ENCODE results near the gene IQSEC2.

Gene IQSEC2

DNA sequence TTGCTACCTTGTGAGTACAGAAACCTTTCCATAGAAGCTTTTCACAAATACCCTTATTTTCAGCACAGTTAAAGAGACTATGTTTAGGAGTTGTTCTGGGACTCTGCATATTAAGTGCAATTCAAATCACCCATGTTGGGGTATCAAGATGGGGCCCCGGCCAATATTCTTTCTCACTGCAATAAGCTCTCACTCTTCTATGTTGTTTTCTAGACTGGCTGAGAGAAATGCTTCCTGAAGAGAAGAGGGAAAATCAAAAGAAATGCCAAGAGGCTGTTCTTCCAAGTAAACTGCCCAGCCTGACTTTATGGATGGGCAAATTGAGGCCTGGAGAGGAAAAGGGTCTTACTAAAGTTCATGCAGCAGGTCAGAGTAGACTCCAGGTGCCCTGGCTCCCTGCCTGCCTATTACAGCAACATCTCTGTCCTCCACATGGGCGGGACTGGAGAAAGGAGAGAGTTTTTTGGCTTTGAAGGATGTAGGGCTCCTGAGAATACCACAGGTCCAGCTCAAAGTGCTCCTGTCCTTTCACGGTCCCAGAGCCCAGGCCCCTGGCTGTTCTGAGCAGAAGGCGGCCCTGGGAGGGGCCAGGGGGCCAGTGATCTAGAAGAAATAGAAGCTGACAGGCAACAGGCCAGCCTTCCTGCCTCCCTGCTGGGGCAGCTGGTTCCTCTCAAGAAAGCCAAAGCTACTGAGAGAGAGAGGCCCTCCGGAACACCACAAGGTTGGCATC lies 745 bp upstream of the IQSEC2 start:
- H3K27me3 ChIP-seq (ENCODE audit: low read depth, low read length) = no peaks in the 10 kb centered on the region
- H3K4me1 ChIP-seq (ENCODE audit: low read length) = no peaks in the 10 kb centered on the region
- no peak overlapping the region for H3K4me3 ChIP-seq (ENCODE audit: low read length)
- H3K36me3 ChIP-seq (replicated peaks; ENCODE audit: low read depth, low read length) = no peaks in the 10 kb centered on the region
- no peaks in the 10 kb centered on the region for H3K79me2 ChIP-seq (ENCODE audit: low read length)
- H3K9me3 ChIP-seq (ENCODE audit: insufficient read depth, low read length) = no peaks in the 10 kb centered on the region
- no peak overlapping the region for H2AFZ ChIP-seq (ENCODE audit: low read depth, low read length)
- H3K27ac ChIP-seq (ENCODE audit: low read length) = no peak overlapping the region
- no peak overlapping the region for H3K9ac ChIP-seq (ENCODE audit: low read length)
- H3K4me2 ChIP-seq (ENCODE audit: low read length) = no peak overlapping the region
- no peaks in the 10 kb centered on the region for H4K20me1 ChIP-seq (ENCODE audit: insufficient read depth, low read length)
- TF ChIP-seq, protein P1, sequence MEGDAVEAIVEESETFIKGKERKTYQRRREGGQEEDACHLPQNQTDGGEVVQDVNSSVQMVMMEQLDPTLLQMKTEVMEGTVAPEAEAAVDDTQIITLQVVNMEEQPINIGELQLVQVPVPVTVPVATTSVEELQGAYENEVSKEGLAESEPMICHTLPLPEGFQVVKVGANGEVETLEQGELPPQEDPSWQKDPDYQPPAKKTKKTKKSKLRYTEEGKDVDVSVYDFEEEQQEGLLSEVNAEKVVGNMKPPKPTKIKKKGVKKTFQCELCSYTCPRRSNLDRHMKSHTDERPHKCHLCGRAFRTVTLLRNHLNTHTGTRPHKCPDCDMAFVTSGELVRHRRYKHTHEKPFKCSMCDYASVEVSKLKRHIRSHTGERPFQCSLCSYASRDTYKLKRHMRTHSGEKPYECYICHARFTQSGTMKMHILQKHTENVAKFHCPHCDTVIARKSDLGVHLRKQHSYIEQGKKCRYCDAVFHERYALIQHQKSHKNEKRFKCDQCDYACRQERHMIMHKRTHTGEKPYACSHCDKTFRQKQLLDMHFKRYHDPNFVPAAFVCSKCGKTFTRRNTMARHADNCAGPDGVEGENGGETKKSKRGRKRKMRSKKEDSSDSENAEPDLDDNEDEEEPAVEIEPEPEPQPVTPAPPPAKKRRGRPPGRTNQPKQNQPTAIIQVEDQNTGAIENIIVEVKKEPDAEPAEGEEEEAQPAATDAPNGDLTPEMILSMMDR (IDR thresholded peaks at IDR 0.05; ENCODE audit: low read depth, low read length) = no peak
- TF ChIP-seq EZH2phosphoT487 (IDR thresholded peaks at IDR 0.05; ENCODE audit: low read depth) = no peak

DNA sequence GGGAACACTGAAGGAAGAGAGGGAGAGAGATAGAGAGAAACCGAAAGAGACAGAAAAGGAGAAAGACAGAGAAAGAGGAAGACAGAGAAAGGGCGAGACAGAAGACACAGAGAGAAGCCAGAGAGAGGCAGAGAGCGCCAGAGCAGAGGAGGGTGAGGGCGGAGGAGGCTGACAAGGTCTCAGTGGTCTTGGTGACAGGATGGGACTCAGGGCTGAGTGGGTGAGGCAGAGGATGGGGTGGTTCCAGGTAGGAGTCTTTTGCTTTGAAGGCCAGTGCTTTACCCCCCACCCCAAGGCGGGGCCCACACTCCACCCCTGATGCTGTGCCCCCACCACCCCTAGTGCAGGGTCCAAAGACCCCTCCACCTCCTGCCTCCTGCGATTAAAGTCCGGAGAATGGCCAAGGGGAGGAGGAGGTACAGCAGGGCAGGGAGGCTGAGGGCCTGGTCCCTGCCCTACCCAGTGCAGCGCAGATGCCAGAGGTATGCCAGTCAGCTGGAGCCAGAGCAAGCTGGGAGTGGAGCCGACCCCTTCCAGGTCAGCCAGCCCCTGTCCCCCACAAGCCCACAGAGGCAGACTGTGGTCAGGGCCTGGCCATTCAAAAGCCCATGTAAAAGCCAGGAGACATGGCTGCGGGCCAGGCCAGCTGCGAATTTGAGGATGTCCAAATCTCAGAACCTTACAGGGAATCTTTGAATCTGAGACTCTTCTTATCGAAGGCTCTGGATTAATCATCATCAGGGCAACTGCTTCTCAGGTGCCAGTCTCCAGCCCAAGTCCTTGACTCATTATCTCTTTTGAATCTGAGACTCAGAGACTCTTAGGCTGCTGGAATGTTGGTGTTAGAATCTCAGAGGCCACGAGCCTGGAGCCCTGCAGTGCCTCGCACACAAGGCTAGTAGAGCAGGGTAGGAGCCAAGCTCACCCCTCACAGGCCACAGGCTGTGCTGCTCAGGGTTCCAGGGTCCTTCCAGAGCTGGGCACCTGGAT lies 758 bp downstream of the IQSEC2 start:
- TF ChIP-seq, protein P1 (IDR thresholded peaks at IDR 0.05; ENCODE audit: low read depth, low read length) = no peak
- no peak for TF ChIP-seq EZH2phosphoT487 (IDR thresholded peaks at IDR 0.05; ENCODE audit: low read depth)

DNA sequence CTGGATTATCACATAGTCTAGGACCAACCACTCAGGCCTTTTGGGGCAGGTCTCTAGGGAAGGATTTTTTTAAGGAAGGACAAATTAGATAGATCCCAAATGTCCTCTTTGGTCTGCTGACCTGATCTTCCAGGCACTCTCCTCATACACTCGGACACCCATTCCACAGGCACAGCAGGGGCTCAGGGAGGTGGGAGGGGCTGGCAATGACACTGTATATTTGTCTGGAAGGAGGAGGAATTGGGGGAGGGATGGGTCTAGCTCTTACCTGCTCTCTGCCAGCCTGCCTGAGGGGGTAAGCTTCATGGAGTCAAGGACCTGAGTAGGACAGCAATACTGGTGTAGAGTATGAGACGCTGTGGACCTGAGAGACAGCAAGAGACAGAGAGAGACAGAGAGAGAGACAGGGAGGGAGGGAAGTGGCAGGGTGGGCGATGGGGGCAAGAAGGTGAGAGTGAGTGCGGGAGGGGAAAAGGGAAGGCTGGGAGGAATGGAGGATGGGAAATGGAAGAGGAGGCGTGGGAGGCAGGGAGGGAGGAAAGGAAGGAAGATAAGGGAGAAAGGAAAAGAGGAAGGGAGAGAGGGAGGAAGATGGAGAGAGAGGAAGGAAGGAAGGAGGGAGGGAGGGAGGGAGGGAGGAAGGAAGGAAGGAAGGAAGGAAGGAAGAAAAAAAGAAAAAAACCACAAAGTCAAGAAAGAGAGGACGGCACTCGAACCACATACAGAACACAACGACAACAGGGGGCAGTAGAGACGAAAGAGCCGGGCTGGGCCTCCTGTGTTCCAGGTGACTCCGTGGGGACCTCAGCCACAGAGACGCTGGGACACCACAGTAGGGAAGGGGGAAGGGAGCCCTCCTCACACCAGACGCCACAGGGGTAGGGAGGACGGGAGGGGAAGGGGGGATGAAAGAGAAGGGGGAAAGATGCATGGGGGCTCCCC lies 1.8 kb downstream of the IQSEC2 start:
- no peak overlapping the region for H2AFZ ChIP-seq (ENCODE audit: low read depth, low read length)
- no peaks in the 10 kb centered on the region for H3K79me2 ChIP-seq (ENCODE audit: low read length)
- H3K4me3 ChIP-seq (ENCODE audit: low read length) = no peak overlapping the region
- no peaks in the 10 kb centered on the region for H3K9me3 ChIP-seq (ENCODE audit: insufficient read depth, low read length)
- no peaks in the 10 kb centered on the region for H3K4me1 ChIP-seq (ENCODE audit: low read length)
- no peak overlapping the region for H3K27ac ChIP-seq (ENCODE audit: low read length)
- no peak for TF ChIP-seq EZH2phosphoT487 (IDR thresholded peaks at IDR 0.05; ENCODE audit: low read depth)
- TF ChIP-seq, protein P1 (IDR thresholded peaks at IDR 0.05; ENCODE audit: low read depth, low read length) = no peak
- no peak overlapping the region for H3K9ac ChIP-seq (ENCODE audit: low read length)
- H3K27me3 ChIP-seq (ENCODE audit: low read depth, low read length) = no peaks in the 10 kb centered on the region
- no peaks in the 10 kb centered on the region for H4K20me1 ChIP-seq (ENCODE audit: insufficient read depth, low read length)
- H3K36me3 ChIP-seq (replicated peaks; ENCODE audit: low read depth, low read length) = no peaks in the 10 kb centered on the region
- H3K4me2 ChIP-seq (ENCODE audit: low read length) = peak overlapping the region; percentile 26

More for the DNA sequence above, 758 bp downstream of the IQSEC2 start:
- Histone ChIP-seq H3K4me2 (ENCODE audit: low read length) (peak overlapping the region; percentile 26; the same call in 1 of the 2 replicates), H3K4me1 (ENCODE audit: low read length) (no peaks in the 10 kb centered on the region), H3K9ac (ENCODE audit: low read length) (no peak overlapping the region), H3K27me3 (ENCODE audit: low read depth, low read length) (no peaks in the 10 kb centered on the region), H3K79me2 (ENCODE audit: low read length) (no peaks in the 10 kb centered on the region), H4K20me1 (ENCODE audit: insufficient read depth, low read length) (no peaks in the 10 kb centered on the region), H3K9me3 (ENCODE audit: insufficient read depth, low read length) (no peaks in the 10 kb centered on the region), H2AFZ (ENCODE audit: low read depth, low read length) (no peak overlapping the region), H3K27ac (ENCODE audit: low read length) (no peak overlapping the region), H3K4me3 (ENCODE audit: low read length) (no peak overlapping the region), H3K36me3 (replicated peaks; ENCODE audit: low read depth, low read length) (no peaks in the 10 kb centered on the region)
